Measurements from ENCODE around the gene NLRP7. TPM values are rescaled to one million over a fixed set of nuclear protein-coding genes. Genes with fewer than 3 reads are reported as not detected.
"Not testable (repeated sequence)": the region's sequence is repeated elsewhere in the genome, so short reads cannot be mapped to it uniquely, and the experiment has no call there.

NLRP7 gene
- total RNA-seq, result not detected
- long read RNA-seq, result 0 reads

DNA sequence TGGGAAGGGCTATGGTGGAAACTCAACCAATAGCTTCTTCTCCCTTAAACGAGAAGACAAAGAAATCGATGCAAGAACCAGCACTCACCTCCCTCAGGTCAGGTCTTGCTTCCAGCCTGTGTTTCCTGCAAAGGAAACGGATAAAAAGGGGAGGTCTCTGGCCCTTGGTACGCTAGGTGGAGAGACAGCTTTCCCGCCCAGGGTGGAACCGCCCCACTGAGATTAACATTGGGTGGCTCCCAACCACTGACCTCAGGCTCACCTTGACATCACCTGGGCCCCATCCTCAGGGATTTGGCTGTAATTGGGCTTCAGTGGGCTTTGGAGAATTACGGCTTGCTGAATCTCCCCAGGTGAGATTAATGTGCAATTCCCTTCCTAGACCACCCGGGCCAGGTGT is at the start of gene NLRP7:
NLRP7 (minus strand) TSS at position 150 of the 400 bp plus-strand sequence.
- intact Hi-C loops (cut with DNase I), result no loop called here
- ATAC-seq (no peak), DNase-seq (ENCODE audit: missing footprints) (no peak)

DNA sequence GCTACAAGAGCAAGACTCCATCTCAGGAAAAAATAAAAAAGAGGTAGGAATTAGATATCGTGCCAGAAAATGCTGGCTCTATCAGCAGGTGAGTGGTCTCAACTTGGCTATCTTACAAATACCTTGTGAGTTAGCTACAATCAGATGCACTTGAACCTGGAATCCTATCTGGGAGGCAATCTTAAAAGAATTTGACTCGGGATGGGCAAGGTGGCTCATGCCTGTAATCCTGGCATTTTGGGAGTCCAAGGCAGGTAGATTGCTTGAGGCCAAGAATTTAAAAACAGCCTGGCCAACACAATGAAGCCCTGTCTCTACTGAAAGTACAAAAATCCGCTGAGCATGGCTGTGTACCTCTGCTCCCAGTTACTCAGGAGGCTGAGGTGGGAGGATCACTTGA is 48.2 kb upstream of the NLRP7 start:
- ATAC-seq (no peak), DNase-seq (ENCODE audit: missing footprints) (no peak)
- intact Hi-C loops (cut with DNase I), result no loop called here

- intact Hi-C loops (cut with DNase I); ATAC-seq; DNase-seq (ENCODE audit: missing footprints): not testable (repeated sequence)
These were observed 42.2 kb upstream of the NLRP7 start for GRCh38 chr19:54989531-54989930.

- DNase-seq (ENCODE audit: missing footprints); intact Hi-C loops (cut with DNase I); ATAC-seq: not testable (repeated sequence)
These were observed 35.2 kb upstream of the NLRP7 start for GRCh38 chr19:54982562-54982961.

- ATAC-seq; DNase-seq (ENCODE audit: missing footprints); intact Hi-C loops (cut with DNase I): not testable (repeated sequence)
These were observed 26.1 kb upstream of the NLRP7 start for GRCh38 chr19:54973229-54974090.

DNA sequence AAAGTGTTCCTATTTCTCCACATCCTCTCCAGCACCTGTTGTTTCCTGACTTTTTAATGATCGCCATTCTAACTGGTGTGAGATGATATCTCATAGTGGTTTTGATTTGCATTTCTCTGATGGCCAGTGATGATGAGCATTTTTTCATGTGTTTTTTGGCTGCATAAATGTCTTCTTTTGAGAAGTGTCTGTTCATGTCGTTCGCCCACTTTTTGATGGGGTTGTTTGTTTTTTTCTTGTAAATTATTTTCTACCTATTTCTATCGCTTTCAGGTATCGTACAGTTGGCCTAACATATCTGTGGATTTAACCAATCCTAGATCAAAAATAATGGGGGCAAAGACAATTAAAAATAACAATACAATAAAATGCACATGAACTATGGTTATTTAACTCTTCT is 24.1 kb upstream of the NLRP7 start:
- DNase-seq (ENCODE audit: missing footprints), result not testable (repeated sequence)

DNA sequence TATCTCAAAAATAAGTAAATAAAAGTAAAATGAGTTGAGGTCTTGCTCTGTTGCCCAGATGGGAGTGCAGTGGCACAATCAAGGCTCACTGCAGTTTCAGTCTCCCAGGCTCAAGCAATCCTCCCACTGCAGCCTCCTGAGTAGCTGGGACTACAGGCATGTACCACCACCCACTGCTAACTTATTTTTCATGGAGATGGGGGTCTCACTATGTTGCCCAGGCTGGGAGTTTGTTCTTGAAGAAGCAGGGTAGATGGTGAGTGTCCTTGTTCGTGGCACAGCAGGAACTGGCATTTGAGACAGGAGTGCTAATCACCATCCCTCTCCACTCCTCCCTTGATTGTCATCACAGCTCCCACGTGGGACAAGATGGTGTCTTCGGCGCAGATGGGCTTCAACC is 22.3 kb upstream of the NLRP7 start:
- ATAC-seq (no peak), DNase-seq (ENCODE audit: missing footprints) (no peak)
- intact Hi-C loops (cut with DNase I), result no loop called here

More for the DNA sequence above, 24.1 kb upstream of the NLRP7 start:
- ATAC-seq; intact Hi-C loops (cut with DNase I): not testable (repeated sequence)

DNA sequence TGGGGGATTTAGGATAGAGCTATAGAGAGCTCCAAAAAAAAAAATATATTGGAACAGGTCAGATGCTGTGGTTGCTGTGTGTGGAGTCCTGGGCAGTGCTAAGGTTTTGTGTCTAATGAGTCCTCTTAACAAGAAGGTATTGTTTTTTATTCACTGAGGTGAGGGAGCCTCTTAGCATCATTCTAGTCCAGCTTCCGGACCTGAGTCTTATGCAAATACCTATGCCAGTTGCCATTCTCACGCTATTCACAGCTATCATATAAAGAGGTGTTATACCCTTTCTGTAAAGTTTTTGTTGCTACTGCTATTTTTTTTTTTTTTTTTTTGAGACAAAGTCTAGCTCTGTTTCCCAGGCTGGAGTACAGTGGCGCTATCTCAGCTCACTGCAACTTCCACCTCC is 20.3 kb upstream of the NLRP7 start:
- intact Hi-C loops (cut with DNase I), result no loop called here
- no peak for DNase-seq (ENCODE audit: missing footprints)
- no peak for ATAC-seq

DNA sequence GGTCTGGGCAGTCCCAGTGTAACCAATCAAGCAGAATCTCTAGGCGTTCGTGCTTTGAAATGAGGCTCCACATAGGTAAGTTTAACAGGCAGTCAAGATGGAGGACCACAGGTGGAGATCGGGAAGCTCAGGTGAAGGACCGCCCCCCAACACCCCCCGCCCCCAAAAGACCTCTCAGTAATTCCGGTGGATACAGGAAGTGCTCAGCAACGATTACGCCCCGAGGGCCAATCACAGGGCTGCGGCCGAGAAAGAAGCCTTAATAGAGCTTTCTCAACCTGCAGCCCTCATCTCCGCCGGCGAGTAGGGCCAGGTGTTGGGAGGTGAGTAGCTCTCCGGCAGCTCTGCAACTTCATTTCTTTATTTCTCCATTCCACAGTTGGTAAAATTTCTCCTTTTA is 17.7 kb upstream of the NLRP7 start:
- ATAC-seq; intact Hi-C loops (cut with DNase I); DNase-seq (ENCODE audit: missing footprints): not testable (repeated sequence)

GRCh38 chr19:54959840-54960239 is 12.5 kb upstream of the NLRP7 start:
- ATAC-seq (no peak), DNase-seq (ENCODE audit: missing footprints) (no peak)
- intact Hi-C loops (cut with DNase I), result no loop called here

GRCh38 chr19:54955376-54955775 is 8.0 kb upstream of the NLRP7 start:
- intact Hi-C loops (cut with DNase I), result no loop called here
- DNase-seq (ENCODE audit: missing footprints), result no peak
- no peak for ATAC-seq

GRCh38 chr19:54953345-54953713 is 6.0 kb upstream of the NLRP7 start:
- DNase-seq (ENCODE audit: missing footprints); ATAC-seq; intact Hi-C loops (cut with DNase I): not testable (repeated sequence)

DNA sequence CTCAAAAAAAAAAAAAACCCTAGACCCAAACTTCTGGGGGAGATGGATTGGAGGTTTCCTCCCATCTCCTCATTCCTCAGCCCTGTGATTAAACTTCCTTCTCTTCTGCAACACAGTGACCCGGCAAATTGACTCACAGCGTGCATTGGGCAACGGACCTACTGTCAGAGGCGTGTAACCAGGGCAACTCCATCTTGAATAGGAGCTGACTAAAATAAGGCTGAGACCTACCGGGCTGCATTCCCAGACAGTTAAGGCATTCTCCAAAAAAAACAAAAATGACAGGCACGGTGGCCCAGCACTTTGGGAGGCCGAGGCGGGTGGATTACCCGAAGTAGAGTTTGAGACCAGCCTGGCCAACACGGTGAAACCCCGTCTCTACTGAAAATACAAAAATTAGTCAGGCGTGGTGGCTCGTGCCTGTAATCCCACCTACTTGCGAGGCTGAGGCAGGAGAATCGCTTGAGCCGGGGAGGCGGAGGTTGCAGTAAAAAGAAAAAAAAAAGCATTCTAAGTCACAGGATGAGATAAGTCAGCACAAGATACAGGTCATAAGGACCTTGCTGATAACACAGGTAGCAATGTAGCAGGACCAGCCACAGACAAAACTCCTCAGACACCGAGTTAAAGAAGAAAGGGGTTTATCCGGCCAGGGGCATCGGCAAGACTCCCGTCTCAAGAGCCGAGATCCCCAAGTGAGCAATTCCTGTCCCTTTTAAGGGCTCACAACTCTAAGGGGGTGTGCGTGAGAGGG is 5.4 kb upstream of the NLRP7 start:
- intact Hi-C loops (cut with DNase I), result no loop called here
- DNase-seq (ENCODE audit: missing footprints), result no peak
- ATAC-seq, result no peak

DNA sequence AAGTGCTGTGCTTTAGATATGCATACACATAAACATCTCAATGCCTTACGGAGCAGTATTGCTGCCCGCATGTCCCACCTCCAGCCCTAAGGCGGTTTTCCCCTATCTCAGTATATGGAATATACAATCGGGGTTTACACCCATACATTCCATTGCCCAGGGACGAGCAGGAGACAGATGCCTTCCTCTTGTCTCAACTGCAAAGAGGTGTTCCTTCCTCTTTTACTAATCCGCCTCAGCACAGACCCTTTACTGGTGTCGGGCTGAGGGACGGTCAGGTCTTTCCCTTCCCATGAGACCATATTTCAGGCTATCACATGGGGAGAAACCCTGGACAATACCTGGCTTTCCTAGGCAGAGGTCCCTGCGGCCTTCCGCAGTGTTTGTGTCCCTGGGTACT is 3.2 kb upstream of the NLRP7 start:
- not testable (repeated sequence) for DNase-seq (ENCODE audit: missing footprints); ATAC-seq

GRCh38 chr19:54949412-54949811 is 2.1 kb upstream of the NLRP7 start:
- ATAC-seq, result no peak
- intact Hi-C loops (cut with DNase I), result no loop called here
- DNase-seq (ENCODE audit: missing footprints), result no peak

More for the DNA sequence above, 3.2 kb upstream of the NLRP7 start:
- intact Hi-C loops (cut with DNase I), result not testable (repeated sequence)

GRCh38 chr19:54943772-54944361 is 3.5 kb downstream of the NLRP7 start:
- ATAC-seq; DNase-seq (ENCODE audit: missing footprints); intact Hi-C loops (cut with DNase I): not testable (repeated sequence)

- ATAC-seq; DNase-seq (ENCODE audit: missing footprints); intact Hi-C loops (cut with DNase I): not testable (repeated sequence)
These were observed 7.8 kb downstream of the NLRP7 start for GRCh38 chr19:54939538-54939937.

DNA sequence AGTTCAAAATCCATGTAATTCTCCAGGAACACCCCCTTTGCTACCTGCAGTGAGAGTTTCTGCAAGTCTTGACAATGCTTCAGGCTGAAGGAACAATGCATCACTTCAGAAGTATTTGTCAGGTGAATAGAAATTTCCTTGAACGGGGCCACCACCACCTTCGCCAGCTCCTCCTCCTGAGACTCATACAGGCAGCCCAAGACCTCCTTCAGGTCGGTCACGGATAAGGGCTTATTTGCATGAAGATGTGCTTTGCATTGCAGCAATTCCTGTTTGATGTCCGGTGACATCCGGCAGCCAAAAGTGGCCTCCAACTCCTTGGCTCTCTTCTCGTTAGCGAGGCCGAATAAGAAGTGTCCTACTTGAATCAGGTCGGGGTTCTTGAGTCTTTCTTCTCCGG is 8.4 kb downstream of the NLRP7 start:
- DNase-seq (ENCODE audit: missing footprints) (no peak), ATAC-seq (no peak)
- intact Hi-C loops (cut with DNase I), result no loop called here

DNA sequence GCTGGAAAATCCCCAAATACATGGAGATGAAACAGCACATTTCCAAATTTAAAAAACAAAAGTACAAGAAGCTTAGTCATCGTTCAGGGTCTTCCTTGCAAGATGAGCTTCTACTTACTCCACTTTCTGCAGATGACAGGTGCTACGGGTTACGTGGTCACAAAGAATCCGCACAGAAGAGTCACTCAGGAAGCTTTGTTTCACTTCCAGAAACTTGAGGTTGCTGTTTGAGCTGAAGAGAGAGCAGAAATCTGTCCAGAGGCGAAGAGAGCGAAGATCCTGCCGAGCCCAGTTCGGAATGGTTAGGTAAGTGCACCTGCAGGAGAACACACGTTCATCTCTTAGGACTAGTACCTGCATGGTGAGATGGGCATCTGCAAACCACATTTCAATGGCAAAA is 9.4 kb downstream of the NLRP7 start:
- ATAC-seq, result no peak
- DNase-seq (ENCODE audit: missing footprints), result no peak
- intact Hi-C loops (cut with DNase I), result no loop called here

All from Right ventricle myocardium inferior (tissue), 1 donor.